ENCODE data around the gene NCF1. TPM values are rescaled to one million over a fixed set of nuclear protein-coding genes. Genes with fewer than 3 reads are reported as not detected.
"Not testable (repeated sequence)": the region's sequence is repeated elsewhere in the genome, so short reads cannot be mapped to it uniquely, and the experiment has no call there.

Gene NCF1
- 1 to 10 TPM in 2 of 8 experiments, under 1 TPM in 3, not detected in 3; 0.16 to 2.8 (median 0.83) TPM for total RNA-seq

DNA sequence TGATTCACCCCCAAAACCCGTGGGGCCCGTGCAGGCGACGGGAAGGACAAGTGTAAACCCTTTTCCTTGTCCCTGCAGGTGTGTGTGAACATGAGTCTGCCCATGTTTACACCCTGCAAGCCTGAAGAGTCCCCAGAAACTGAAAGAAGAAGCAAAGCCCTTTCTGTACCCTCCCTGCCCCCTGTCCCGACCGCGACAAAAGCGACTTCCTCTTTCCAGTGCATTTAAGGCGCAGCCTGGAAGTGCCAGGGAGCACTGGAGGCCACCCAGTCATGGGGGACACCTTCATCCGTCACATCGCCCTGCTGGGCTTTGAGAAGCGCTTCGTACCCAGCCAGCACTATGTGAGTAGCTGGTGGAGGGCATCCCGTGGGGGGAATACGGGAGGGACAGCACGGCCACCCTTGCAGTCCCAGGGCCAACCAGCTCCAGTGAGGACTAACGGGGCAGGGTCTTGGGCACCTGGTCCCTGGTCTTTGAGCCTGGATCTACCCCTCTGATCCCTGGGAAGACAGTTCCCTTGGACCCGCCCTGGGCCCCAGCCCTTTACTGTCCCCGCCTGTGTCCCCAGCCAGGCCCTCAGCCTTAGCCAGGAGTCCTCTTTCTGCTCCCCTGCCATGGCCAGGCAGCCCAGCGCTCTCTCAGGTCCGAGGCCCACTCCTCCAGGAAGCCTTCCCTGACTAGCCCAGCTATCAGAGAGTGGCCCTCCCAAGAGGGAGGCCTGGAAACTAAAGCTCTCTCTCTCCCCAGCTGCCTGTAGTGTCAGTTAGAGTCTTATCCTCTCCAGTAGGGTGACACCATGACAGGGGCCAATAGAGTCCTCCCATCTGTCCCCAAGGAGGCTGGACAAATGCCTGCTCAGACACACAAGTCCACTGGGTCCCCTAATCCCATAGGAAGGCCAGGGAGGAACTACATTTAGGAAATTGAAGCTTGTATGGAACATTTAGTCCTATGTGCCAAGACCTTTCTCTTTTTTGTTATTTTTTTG lies at the start of gene NCF1:
Gene NCF1, plus strand, starts transcription at position 252 of the 991 bp plus-strand sequence. Its CDS starts 21 bp downstream, at position 273.
- H3K4me3 ChIP-seq; H3K4me1 ChIP-seq (replicated peaks in 1 of 2); in situ Hi-C loops (cut with MboI; ENCODE audit: low pct_unique_long_range_greater_than_20kb in 2 of 9, low sequenced_read_pairs in 9 of 9, unreplicated experiment in 9 of 9); ATAC-seq (replicated peaks in 6 of 8); H3K27ac ChIP-seq: not testable (repeated sequence)
- WGBS, 10 experiments, result no CpG with 5 or more reads among the region's 21 CpGs

DNA sequence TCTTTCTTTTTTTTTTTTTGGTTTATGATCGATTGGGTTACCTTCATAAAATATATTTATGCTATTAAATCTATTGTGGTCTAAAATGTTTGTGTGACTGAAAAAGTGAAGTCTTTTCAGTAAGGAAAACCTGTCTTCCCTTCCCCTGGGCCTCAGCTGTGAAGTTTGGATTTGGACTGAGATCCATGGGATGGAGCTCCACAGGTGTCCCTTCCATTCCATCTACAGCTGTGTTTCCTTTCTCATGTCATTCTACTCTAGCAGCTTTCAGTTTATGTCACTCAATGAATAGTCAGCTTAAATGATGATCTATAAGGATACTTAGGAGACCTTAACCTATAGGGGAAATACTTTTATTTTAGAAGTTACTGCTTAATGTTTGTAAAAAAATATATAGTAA lies 48.0 kb upstream of the NCF1 start:
- Histone ChIP-seq H3K27ac (no peak overlapping the region), H3K4me1 (replicated peaks in 1 of 2) (no peaks in the 10 kb centered on the region), H3K4me3 (no peak overlapping the region)
- in situ Hi-C loops (cut with MboI; ENCODE audit: low pct_unique_long_range_greater_than_20kb in 2 of 9, low sequenced_read_pairs in 9 of 9, unreplicated experiment in 9 of 9), result no loop called here
- no peak for ATAC-seq (replicated peaks in 6 of 8)
- 7 to 100% (median 85%) methylated on average over 1 of the region's 1 CpG; no CpG with 5 or more reads in 2 of the 10 experiments for WGBS, 10 experiments

GRCh38 chr7:74726309-74727101 lies 47.3 kb upstream of the NCF1 start:
- in situ Hi-C loops (cut with MboI; ENCODE audit: low pct_unique_long_range_greater_than_20kb in 2 of 9, low sequenced_read_pairs in 9 of 9, unreplicated experiment in 9 of 9), result no loop called here
- Histone ChIP-seq H3K27ac (no peak overlapping the region), H3K4me3 (no peak overlapping the region), H3K4me1 (replicated peaks in 1 of 2) (no peaks in the 10 kb centered on the region)
- no peak for ATAC-seq (replicated peaks in 6 of 8)
- 80 to 100% (median 93%) methylated on average over 1 to 8 of the region's 8 CpGs; no CpG with 5 or more reads in 1 of the 10 experiments for WGBS, 10 experiments

- H3K4me1 ChIP-seq (replicated peaks in 1 of 2); ATAC-seq (replicated peaks in 6 of 8); in situ Hi-C loops (cut with MboI; ENCODE audit: low pct_unique_long_range_greater_than_20kb in 2 of 9, low sequenced_read_pairs in 9 of 9, unreplicated experiment in 9 of 9); H3K27ac ChIP-seq; H3K4me3 ChIP-seq: not testable (repeated sequence)
- WGBS, 10 experiments, result no CpG with 5 or more reads among the region's 10 CpGs
Measured at GRCh38 chr7:74728686-74729085, 45.1 kb upstream of the NCF1 start.

DNA sequence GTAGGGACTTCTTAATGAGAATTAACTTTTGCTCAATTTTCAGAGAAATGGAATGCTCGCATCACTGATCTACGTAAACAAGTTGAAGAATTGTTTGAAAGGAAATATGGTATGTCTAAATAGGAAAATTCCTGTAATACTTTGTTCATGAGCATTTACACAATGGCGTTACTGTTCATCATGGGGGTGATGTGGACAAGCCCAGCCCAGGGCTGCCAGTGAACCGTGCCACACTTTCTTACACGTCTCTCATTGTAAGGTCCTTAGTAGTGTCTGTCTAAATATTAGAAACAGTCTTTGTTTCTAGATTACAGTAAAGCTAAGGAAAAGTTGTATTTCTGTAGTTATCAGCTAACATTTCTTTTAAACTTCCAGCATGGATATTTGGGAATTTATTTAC lies 43.6 kb upstream of the NCF1 start:
- in situ Hi-C loops (cut with MboI; ENCODE audit: low pct_unique_long_range_greater_than_20kb in 2 of 9, low sequenced_read_pairs in 9 of 9, unreplicated experiment in 9 of 9); H3K4me1 ChIP-seq (replicated peaks in 1 of 2); H3K27ac ChIP-seq; ATAC-seq (replicated peaks in 6 of 8); H3K4me3 ChIP-seq: not testable (repeated sequence)
- WGBS, 10 experiments, result no CpG with 5 or more reads among the region's 5 CpGs

DNA sequence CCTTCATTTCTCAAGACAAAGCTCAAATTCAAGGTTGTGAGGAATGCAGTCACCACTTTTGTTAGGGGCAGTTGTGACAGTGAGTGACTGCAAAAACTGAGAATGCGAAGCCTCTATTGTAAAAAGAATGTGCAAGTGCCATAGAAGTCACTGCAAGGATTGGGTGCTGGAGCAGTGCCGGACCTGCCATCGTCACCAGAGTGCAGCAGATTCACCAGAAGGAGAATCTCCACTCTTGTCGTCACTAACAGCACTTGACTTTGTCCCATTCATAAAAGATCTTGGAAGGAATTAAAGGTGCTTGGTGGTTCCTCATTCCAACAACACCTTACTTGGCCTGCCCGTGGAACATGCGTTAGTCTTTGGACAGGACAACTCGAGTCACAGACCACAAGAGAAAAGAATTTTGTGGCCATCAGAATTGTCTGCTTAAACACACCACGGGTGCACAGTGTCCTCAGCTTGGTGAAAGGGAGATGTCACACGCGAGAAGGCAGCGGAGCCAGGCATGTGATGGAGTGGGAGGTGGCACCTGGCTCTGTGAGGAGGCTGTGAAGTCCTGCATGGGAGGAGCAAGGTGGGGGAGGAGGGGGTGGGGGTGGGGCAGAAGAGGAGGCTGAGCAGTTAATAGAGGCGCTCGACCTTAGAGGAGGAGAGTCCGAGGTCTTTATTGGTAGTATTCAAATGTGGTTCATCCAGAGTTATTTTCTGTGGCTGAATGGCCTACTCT lies 33.7 kb upstream of the NCF1 start:
- WGBS, 10 experiments, result no CpG with 5 or more reads among the region's 14 CpGs

DNA sequence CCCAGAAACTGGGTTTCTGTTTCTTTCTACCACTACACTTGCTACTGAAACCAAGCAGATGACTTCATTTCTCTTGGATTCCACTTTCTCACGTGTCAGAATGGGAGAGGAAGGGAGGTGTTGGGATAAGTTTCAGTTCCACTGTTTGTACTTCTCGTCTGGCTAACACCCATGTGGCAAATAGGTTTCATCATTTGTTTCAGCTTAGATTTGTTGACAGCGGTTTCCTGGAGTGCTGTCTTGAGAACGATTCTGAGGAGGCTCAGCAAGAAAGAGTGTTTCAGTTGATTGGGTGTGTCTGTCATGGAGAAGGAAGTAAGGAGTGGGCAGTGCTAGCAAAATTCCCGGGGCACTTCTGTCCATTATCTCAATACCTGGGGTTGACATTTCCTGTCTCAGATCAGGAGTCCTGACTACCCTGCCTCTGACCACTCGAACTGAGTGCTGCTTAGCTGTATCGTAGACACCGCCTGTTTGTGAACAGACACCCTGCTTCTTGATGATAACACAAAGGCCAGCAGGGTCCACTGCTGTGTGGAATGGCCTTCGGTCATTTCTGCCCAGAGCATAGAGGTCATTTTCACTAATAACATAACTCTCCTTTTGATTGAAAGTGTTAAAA lies 29.8 kb upstream of the NCF1 start:
- no CpG with 5 or more reads among the region's 9 CpGs for WGBS, 10 experiments
- in situ Hi-C loops (cut with MboI; ENCODE audit: low pct_unique_long_range_greater_than_20kb in 2 of 9, low sequenced_read_pairs in 9 of 9, unreplicated experiment in 9 of 9); H3K4me1 ChIP-seq (replicated peaks in 1 of 2); H3K27ac ChIP-seq; H3K4me3 ChIP-seq: not testable (repeated sequence)
- peak in 2 of 8 experiments; percentile 72 to 79 for ATAC-seq (replicated peaks in 6 of 8)

More for the DNA sequence above, 33.7 kb upstream of the NCF1 start:
- H3K4me3 ChIP-seq; H3K27ac ChIP-seq; in situ Hi-C loops (cut with MboI; ENCODE audit: low pct_unique_long_range_greater_than_20kb in 2 of 9, low sequenced_read_pairs in 9 of 9, unreplicated experiment in 9 of 9); H3K4me1 ChIP-seq (replicated peaks in 1 of 2): not testable (repeated sequence)
- peak in 4 of 8 experiments; percentile 20 to 63 (median 32) for ATAC-seq (replicated peaks in 6 of 8)

GRCh38 chr7:74753921-74754482 lies 19.8 kb upstream of the NCF1 start:
- H3K4me3 ChIP-seq; H3K4me1 ChIP-seq (replicated peaks in 1 of 2); in situ Hi-C loops (cut with MboI; ENCODE audit: low pct_unique_long_range_greater_than_20kb in 2 of 9, low sequenced_read_pairs in 9 of 9, unreplicated experiment in 9 of 9); H3K27ac ChIP-seq; ATAC-seq (replicated peaks in 6 of 8): not testable (repeated sequence)
- no CpG with 5 or more reads among the region's 9 CpGs for WGBS, 10 experiments

GRCh38 chr7:74756673-74757072 lies 17.1 kb upstream of the NCF1 start:
- H3K4me1 ChIP-seq (replicated peaks in 1 of 2); in situ Hi-C loops (cut with MboI; ENCODE audit: low pct_unique_long_range_greater_than_20kb in 2 of 9, low sequenced_read_pairs in 9 of 9, unreplicated experiment in 9 of 9); H3K27ac ChIP-seq; ATAC-seq (replicated peaks in 6 of 8); H3K4me3 ChIP-seq: not testable (repeated sequence)
- WGBS, 10 experiments, result no CpG with 5 or more reads among the region's 5 CpGs

GRCh38 chr7:74758268-74758667 lies 15.5 kb upstream of the NCF1 start:
- no CpG with 5 or more reads among the region's 7 CpGs for WGBS, 10 experiments
- in situ Hi-C loops (cut with MboI; ENCODE audit: low pct_unique_long_range_greater_than_20kb in 2 of 9, low sequenced_read_pairs in 9 of 9, unreplicated experiment in 9 of 9), result not testable (repeated sequence)
- peak in 1 of 8 experiments; percentile 57 for ATAC-seq (replicated peaks in 6 of 8)

DNA sequence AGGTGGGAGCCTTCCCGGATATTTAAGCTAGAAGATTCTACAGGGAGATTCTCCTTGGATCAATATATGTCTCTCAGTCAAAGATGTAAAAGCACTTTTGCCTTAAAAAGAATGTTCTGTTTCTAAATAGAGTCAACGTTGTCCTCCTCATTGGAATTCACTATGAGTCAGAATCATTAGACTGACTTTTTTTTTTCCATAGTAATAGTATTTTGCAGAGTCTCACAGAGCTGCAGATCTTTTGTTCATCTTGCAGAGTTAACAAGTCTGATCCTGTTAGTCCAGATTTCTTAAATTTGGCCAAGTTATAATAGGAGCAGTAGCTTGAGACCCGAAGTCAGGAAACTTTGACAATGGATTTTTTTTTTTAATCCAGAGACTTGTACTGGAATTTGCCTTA lies 14.8 kb upstream of the NCF1 start:
- H3K4me3 ChIP-seq; H3K4me1 ChIP-seq (replicated peaks in 1 of 2); H3K27ac ChIP-seq; in situ Hi-C loops (cut with MboI; ENCODE audit: low pct_unique_long_range_greater_than_20kb in 2 of 9, low sequenced_read_pairs in 9 of 9, unreplicated experiment in 9 of 9): not testable (repeated sequence)
- no CpG with 5 or more reads among the region's 3 CpGs for WGBS, 10 experiments
- peak in 6 of 8 experiments; percentile 27 to 73 (median 46) for ATAC-seq (replicated peaks in 6 of 8)

More at GRCh38 chr7:74758268-74758667, 15.5 kb upstream of the NCF1 start:
- H3K4me1 ChIP-seq (replicated peaks in 1 of 2); H3K4me3 ChIP-seq; H3K27ac ChIP-seq: not testable (repeated sequence)

- H3K27ac ChIP-seq; in situ Hi-C loops (cut with MboI; ENCODE audit: low pct_unique_long_range_greater_than_20kb in 2 of 9, low sequenced_read_pairs in 9 of 9, unreplicated experiment in 9 of 9); H3K4me3 ChIP-seq; H3K4me1 ChIP-seq (replicated peaks in 1 of 2): not testable (repeated sequence)
- no CpG with 5 or more reads among the region's 17 CpGs for WGBS, 10 experiments
- peak in 1 of 8 experiments; percentile 4 for ATAC-seq (replicated peaks in 6 of 8)
Measured at GRCh38 chr7:74765205-74765918, 8.4 kb upstream of the NCF1 start.
